Lower leg skin (tissue), 3 donors: ENCODE measurements around the gene PKDREJ.

Source experiments
- POLR2A ChIP-seq, 2 donors: fragments of 450-650 bp; IDR thresholded peaks; one replicate each; pipeline ENCODE4 v1.6.1; 2016 to 2017; ENCODE audit warnings: antibody characterized with exemption in 2 of 2, mild to moderate bottlenecking in 1 of 2, moderate library complexity in 1 of 2
- TF ChIP-seq, protein P1 (sequence below), 3 donors: fragments of 450-650 bp; IDR thresholded peaks; one replicate each; pipeline ENCODE4 v1.5.1; 2016; ENCODE audit warnings: antibody characterized with exemption in 3 of 3, mild to moderate bottlenecking in 3 of 3, moderate library complexity in 2 of 3

- TF ChIP-seq, protein P1, sequence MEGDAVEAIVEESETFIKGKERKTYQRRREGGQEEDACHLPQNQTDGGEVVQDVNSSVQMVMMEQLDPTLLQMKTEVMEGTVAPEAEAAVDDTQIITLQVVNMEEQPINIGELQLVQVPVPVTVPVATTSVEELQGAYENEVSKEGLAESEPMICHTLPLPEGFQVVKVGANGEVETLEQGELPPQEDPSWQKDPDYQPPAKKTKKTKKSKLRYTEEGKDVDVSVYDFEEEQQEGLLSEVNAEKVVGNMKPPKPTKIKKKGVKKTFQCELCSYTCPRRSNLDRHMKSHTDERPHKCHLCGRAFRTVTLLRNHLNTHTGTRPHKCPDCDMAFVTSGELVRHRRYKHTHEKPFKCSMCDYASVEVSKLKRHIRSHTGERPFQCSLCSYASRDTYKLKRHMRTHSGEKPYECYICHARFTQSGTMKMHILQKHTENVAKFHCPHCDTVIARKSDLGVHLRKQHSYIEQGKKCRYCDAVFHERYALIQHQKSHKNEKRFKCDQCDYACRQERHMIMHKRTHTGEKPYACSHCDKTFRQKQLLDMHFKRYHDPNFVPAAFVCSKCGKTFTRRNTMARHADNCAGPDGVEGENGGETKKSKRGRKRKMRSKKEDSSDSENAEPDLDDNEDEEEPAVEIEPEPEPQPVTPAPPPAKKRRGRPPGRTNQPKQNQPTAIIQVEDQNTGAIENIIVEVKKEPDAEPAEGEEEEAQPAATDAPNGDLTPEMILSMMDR (IDR thresholded peaks at IDR 0.05), result no peak
- TF ChIP-seq POLR2A (IDR thresholded peaks at IDR 0.05), result no peak
Observed at GRCh38 chr22:46233231-46233630, 29.9 kb downstream of the PKDREJ start.
